B cell (primary cell): ENCODE data around the gene TMEM79. TPM values are rescaled to one million over a fixed set of nuclear protein-coding genes. Genes with fewer than 3 reads are reported as not detected.

Experiments
- ATAC-seq: fragments of 200-7000 bp; cut with Tn5 transposase; one replicate; pipeline ENCODE4 v1.10.0; 2021; ENCODE audit warnings: low read depth, mild to moderate bottlenecking, moderate number of reproducible peaks, moderate library complexity
- CTCF ChIA-PET: fragments of 350-600 bp; sonication (Branson Sonifier 250); formaldehyde crosslinking; loops from one replicate; lab custom pipeline; 2021; ENCODE audit warnings: antibody characterized with exemption, inconsistent platforms; lab: Charles Lee
- POLR2A ChIA-PET: fragments of 350-600 bp; sonication (Branson Sonifier 250); formaldehyde crosslinking; loops from one replicate; lab custom pipeline; 2021; ENCODE audit warnings: antibody characterized with exemption; lab: Charles Lee
- DNase-seq: peaks from one replicate; pipeline ENCODE4 v3.0.0; 2013
- H2AFZ ChIP-seq: 2 replicates; pipeline ENCODE4 v1.6.1; 2012; ENCODE audit warnings: mild to moderate bottlenecking, low read depth, low read length; ENCODE audit not compliant: insufficient read depth, poor library complexity, severe bottlenecking
- H3K27ac ChIP-seq, 2 donors: 1 replicate in 1 of 2; 2 replicates in 1 of 2; pipeline ENCODE4 v1.5.1; 2012 to 2013; ENCODE audit warnings: low read length in 2 of 2, mild to moderate bottlenecking in 2 of 2, moderate library complexity in 1 of 2
- H3K27me3 ChIP-seq, 4 experiments: fragments of 200-600 bp in 1 of 4; sonication (generic) in 1 of 4; replicated peaks in 1 of 4; 1 replicate in 2 of 4; 2 replicates in 2 of 4; pipeline versions ENCODE4 v1.6.1 to v1.7.0; 2013 to 2016; ENCODE audit warnings: low read length in 3 of 4, mild to moderate bottlenecking in 2 of 4, mixed read lengths in 1 of 4, moderate library complexity in 1 of 4; ENCODE audit not compliant: insufficient read depth in 4 of 4, control insufficient read depth in 3 of 4; ENCODE audit errors: control extremely low read depth in 1 of 4
- H3K36me3 ChIP-seq, 2 experiments: replicated peaks in 1 of 2; 1 replicate in 1 of 2; 2 replicates in 1 of 2; pipeline versions ENCODE4 v1.6.1 to v1.7.1; 2013; ENCODE audit warnings: low read length in 1 of 2; ENCODE audit not compliant: insufficient read depth in 2 of 2, control insufficient read depth in 1 of 2; ENCODE audit errors: control extremely low read depth in 1 of 2, extremely low read depth in 1 of 2
- H3K4me1 ChIP-seq, 2 donors: fragments of 200-600 bp in 1 of 2; sonication (generic) in 1 of 2; 1 replicate in 1 of 2; 2 replicates in 1 of 2; pipeline versions ENCODE4 v1.5.1 to v1.6.1; 2013 to 2017; ENCODE audit warnings: low read length in 2 of 2; ENCODE audit not compliant: control insufficient read depth in 2 of 2, insufficient read depth in 2 of 2
- H3K4me2 ChIP-seq: replicated peaks from 2 replicates; pipeline ENCODE3; 2012; ENCODE audit warnings: mild to moderate bottlenecking, low read depth, low read length; ENCODE audit not compliant: poor library complexity, severe bottlenecking
- H3K4me3 ChIP-seq, 5 experiments: fragments of 200-600 bp in 1 of 5; sonication (generic) in 1 of 5; 1 replicate in 3 of 5; 2 replicates in 2 of 5; pipeline versions ENCODE4 v1.5.1 to v1.7.0; 2011 to 2016; ENCODE audit warnings: low read length in 4 of 5, mild to moderate bottlenecking in 4 of 5, low read depth in 2 of 5, control low read depth in 1 of 5, moderate library complexity in 1 of 5; ENCODE audit not compliant: insufficient read depth in 1 of 5; ENCODE audit errors: control extremely low read depth in 1 of 5, extremely low read depth in 1 of 5
- H3K79me2 ChIP-seq: fragments of 200-600 bp; sonication (generic); one replicate; pipeline ENCODE4 v1.6.0; 2016; ENCODE audit warnings: low read length; ENCODE audit not compliant: control insufficient read depth, insufficient read depth
- H3K9ac ChIP-seq: fragments of 200-600 bp; sonication (generic); 2 replicates; pipeline ENCODE4 v1.6.1; 2017; ENCODE audit warnings: mild to moderate bottlenecking, low read length, moderate library complexity
- H3K9me3 ChIP-seq, 3 donors: one replicate each; pipeline versions ENCODE4 v1.6.1 to v1.7.1; 2013; ENCODE audit warnings: low read length in 2 of 3; ENCODE audit not compliant: control insufficient read depth in 2 of 3, insufficient read depth in 1 of 3; ENCODE audit errors: control extremely low read depth in 1 of 3
- H4K20me1 ChIP-seq: 2 replicates; pipeline ENCODE4 v1.6.0; 2012; ENCODE audit warnings: mild to moderate bottlenecking, low read length; ENCODE audit not compliant: insufficient read depth, control insufficient read depth, poor library complexity, severe bottlenecking
- H3K27ac Mint-ChIP-seq: one replicate; pipeline ENCODE4 v1.8.0; 2021; ENCODE audit warnings: mixed read lengths
- H3K27me3 Mint-ChIP-seq: one replicate; pipeline ENCODE4 v1.8.0; 2021; ENCODE audit warnings: mixed read lengths
- H3K4me1 Mint-ChIP-seq: one replicate; pipeline ENCODE4 v1.8.0; 2021; ENCODE audit warnings: mixed read lengths
- H3K4me3 Mint-ChIP-seq: one replicate; pipeline ENCODE4 v1.8.0; 2021; ENCODE audit warnings: mixed read lengths
- H3K9me3 Mint-ChIP-seq: one replicate; pipeline ENCODE4 v1.8.0; 2022; ENCODE audit warnings: mixed read lengths; ENCODE audit not compliant: insufficient read depth
- CTCF ChIP-seq: fragments of 200-600 bp; IDR thresholded peaks from one replicate; pipeline ENCODE4 v1.8.0; 2022; ENCODE audit warnings: antibody characterized with exemption, mild to moderate bottlenecking
- EZH2 ChIP-seq: IDR thresholded peaks from 2 replicates; pipeline ENCODE4 v1.6.1; 2012; ENCODE audit warnings: borderline replicate concordance, low read depth, mild to moderate bottlenecking, moderate library complexity, low read length; ENCODE audit not compliant: insufficient read depth, poor library complexity, severe bottlenecking
- WGBS: methylation state at CpG from one replicate; pipeline ENCODE4 v1.1.5; 2013; ENCODE audit warnings: missing lambda C conversion rate; ENCODE audit not compliant: insufficient coverage; 5-methylcytosine and 5-hydroxymethylcytosine counted together
- intact Hi-C: fragments of 100-400 bp; cut with micrococcal nuclease; formaldehyde crosslinking; loops from one replicate; pipeline ENCODE4 v1.10.0; 2022
- polyA plus RNA-seq: library from polyadenylated mRNA; depleted of rRNA; stranded (reverse); fragments of >200 nt; gene quantifications from 2 replicates; pipeline ENCODE4 v1.2.3, GENCODE V29; 2012
- total RNA-seq, 2 donors: library from RNA; stranded (reverse); fragments of 120-200 nt in 1 of 2; gene quantifications; 1 replicate in 1 of 2; 2 replicates in 1 of 2; pipeline versions ENCODE4 v1.2.3 to v1.2.4, GENCODE V29; 2013 to 2022

Gene TMEM79
- total and polyA plus RNA-seq, 2 donors (not counting 1 experiment from before 2014, with no cell fraction given) = 11.5 to 19.1 TPM

- no peak overlapping the region for H3K4me3 Mint-ChIP-seq
- H3K27ac Mint-ChIP-seq = no peak overlapping the region
- Histone ChIP-seq H3K9ac (no peak overlapping the region), H3K4me2 (no peak overlapping the region), H3K79me2 (peaks cover 4% of the 10 kb centered on the region), H3K4me1 (no peaks in the 10 kb centered on the region), H3K4me3 (no peak overlapping the region), H4K20me1 (peaks cover 11% of the 10 kb centered on the region), H3K27me3 (no peaks in the 10 kb centered on the region), H2AFZ (no peak overlapping the region), H3K36me3 (peaks cover 5 to 55% of the 10 kb centered on the region in 2 experiments), H3K27ac (no peak overlapping the region), H3K9me3 (no peaks in the 10 kb centered on the region)
- intact Hi-C loops = no loop called here
- no peaks in the 10 kb centered on the region for H3K27me3 Mint-ChIP-seq
- CTCF ChIA-PET = interaction anchor here (0.6 to 1.4 kb wide), 2 partner anchors 13 to 14 kb away, joined by 3 read pairs; no protein-coding TSS in a partner anchor
- H3K9me3 Mint-ChIP-seq = no peaks in the 10 kb centered on the region
- ATAC-seq = no peak
- DNase-seq = no peak
- POLR2A ChIA-PET = no interaction called here
- TF ChIP-seq EZH2 (no peak), CTCF (no peak)
- WGBS = 97% methylated on average over 4 of the region's 5 CpGs
- no peaks in the 10 kb centered on the region for H3K4me1 Mint-ChIP-seq
Observed at GRCh38 chr1:156238248-156238647, 45.9 kb upstream of the TMEM79 start.

GRCh38 chr1:156241311-156241811, 42.8 kb upstream of the TMEM79 start:
- H3K9me3 ChIP-seq = peaks cover 0 to 3% (median 0%) of the 10 kb centered on the region in 3 donors
- H3K9ac ChIP-seq = no peak overlapping the region
- DNase-seq = no peak
- TF ChIP-seq EZH2 = no peak
- no peak for TF ChIP-seq CTCF
- peaks cover 16% of the 10 kb centered on the region for H3K4me1 Mint-ChIP-seq
- H3K4me2 ChIP-seq = no peak overlapping the region
- H3K27ac Mint-ChIP-seq = no peak overlapping the region
- intact Hi-C loops = no loop called here
- peaks cover 4% of the 10 kb centered on the region for H4K20me1 ChIP-seq
- WGBS = 65% methylated on average over 15 of the region's 15 CpGs
- POLR2A ChIA-PET = no interaction called here
- no peaks in the 10 kb centered on the region for H3K79me2 ChIP-seq
- H2AFZ ChIP-seq = no peak overlapping the region
- no peak overlapping the region for H3K4me3 ChIP-seq
- CTCF ChIA-PET = no interaction called here
- no peak overlapping the region for H3K27ac ChIP-seq
- ATAC-seq = no peak
- peaks cover 5 to 31% of the 10 kb centered on the region in 2 experiments for H3K36me3 ChIP-seq
- peaks cover 7% of the 10 kb centered on the region for H3K27me3 Mint-ChIP-seq
- peaks cover 0 to 12% (median 0%) of the 10 kb centered on the region in 4 experiments for H3K27me3 ChIP-seq
- no peaks in the 10 kb centered on the region for H3K9me3 Mint-ChIP-seq
- H3K4me1 ChIP-seq = peaks cover 14 to 15% of the 10 kb centered on the region in 2 donors
- no peak overlapping the region for H3K4me3 Mint-ChIP-seq
